Measurements from ENCODE around the gene BCAS4. TPM values are rescaled to one million over a fixed set of nuclear protein-coding genes. Genes with fewer than 3 reads are reported as not detected.
"Not testable (repeated sequence)": the region's sequence is repeated elsewhere in the genome, so short reads cannot be mapped to it uniquely, and the experiment has no call there.

The BCAS4 gene
- total and polyA plus RNA-seq, 3 donors from 2014 or later, result 5.8 to 10.8 (median 7.6) TPM

DNA sequence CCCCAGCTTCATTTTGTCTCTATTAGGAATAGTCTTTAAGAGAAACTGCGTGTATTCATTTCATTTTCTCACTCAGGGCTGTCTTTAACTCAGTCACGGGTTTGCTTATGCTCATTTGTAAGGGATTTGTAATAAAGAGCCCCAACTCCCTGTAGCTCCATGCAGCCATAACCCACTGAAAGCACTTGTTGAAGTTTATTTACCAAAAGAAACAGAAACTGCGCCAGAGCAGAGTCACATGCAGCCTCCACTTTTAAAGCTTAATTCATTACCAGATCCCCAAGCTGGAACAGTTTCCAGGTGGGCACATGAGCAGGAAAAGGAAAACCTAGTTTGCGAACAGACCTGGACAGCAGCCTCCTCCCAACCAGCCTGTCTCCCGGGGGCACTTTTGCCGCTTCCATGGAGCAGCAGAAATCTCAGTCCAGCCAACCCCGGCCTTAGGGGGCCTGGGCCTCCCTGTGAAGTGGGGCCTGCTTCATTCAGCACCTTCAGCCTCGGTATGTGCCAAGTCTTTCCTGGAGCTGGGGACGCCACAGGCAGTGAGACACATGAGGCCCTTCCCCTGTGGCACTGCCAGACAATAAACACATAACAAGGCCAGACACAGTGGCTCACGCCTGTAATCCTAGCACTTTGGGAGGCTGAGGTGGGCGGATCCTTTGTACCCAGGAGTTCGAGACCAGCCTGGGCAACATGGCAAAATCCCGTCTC is 4.5 kb downstream of the BCAS4 start:
- H3K4me1 ChIP-seq, result peaks cover 2% of the 10 kb centered on the region
- TF ChIP-seq CTCF (IDR thresholded peaks at IDR 0.05) (no peak), POLR2A (IDR thresholded peaks at IDR 0.05) (no peak)
- H3K27me3 ChIP-seq, result no peaks in the 10 kb centered on the region
- H3K4me3 ChIP-seq, result no peak overlapping the region
- H3K36me3 ChIP-seq (ENCODE audit: low read depth, missing control alignments), result no peaks in the 10 kb centered on the region
- no peaks in the 10 kb centered on the region for H3K9me3 ChIP-seq
- DNase-seq, result no peak
- H3K27ac ChIP-seq, result no peak overlapping the region
- intact Hi-C loops (cut with DNase I; ENCODE audit: low total_unique reads), result loop anchor here (10.0 kb wide), 1 partner anchor 125 kb away; no protein-coding TSS in a partner anchor
- 78 to 84% methylated on average over 7 to 13 of the region's 13 CpGs for WGBS, 2 donors

DNA sequence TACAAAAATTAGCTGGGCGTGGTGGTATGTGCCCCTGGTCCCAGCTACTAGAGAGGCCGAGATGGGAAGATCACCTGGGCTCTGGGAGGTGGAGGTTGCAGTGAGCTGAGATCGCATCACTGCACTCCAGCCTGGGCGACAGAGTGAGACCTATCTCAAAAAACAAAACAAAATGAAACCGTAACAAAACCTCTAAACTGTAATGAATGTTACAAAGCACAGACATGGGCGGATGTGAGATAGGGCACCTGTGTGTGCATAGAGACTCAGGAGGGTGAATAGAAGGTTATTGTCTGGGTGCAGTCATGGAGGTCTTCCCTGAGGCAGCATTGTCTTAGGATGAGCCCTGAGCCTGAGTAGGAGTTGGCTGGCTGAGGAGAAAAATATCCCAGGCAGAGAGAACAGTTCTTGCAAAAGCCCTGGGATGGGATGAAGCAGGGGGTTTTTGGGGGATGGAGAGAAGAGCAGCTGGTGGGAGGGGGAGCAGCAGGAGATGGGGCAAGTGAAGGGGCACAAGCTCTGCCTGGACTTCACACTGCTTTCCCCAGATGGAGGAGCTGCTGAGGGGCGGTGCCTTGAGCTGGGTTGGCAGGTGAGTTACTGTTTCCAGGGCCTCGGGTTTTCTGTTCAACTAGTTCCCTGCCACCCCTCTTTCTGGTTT is 5.2 kb downstream of the BCAS4 start:
- Histone ChIP-seq H3K27ac (no peak overlapping the region), H3K9me3 (no peaks in the 10 kb centered on the region), H3K4me1 (no peaks in the 10 kb centered on the region), H3K4me3 (no peak overlapping the region), H3K36me3 (ENCODE audit: low read depth, missing control alignments) (no peaks in the 10 kb centered on the region), H3K27me3 (no peaks in the 10 kb centered on the region)
- TF ChIP-seq POLR2A (IDR thresholded peaks at IDR 0.05) (no peak), CTCF (IDR thresholded peaks at IDR 0.05) (no peak)
- 82 to 87% methylated on average over 8 of the region's 8 CpGs for WGBS, 2 donors
- intact Hi-C loops (cut with DNase I; ENCODE audit: low total_unique reads), result loop anchor here (10.0 kb wide), 1 partner anchor 125 kb away; no protein-coding TSS in a partner anchor
- DNase-seq, result no peak

DNA sequence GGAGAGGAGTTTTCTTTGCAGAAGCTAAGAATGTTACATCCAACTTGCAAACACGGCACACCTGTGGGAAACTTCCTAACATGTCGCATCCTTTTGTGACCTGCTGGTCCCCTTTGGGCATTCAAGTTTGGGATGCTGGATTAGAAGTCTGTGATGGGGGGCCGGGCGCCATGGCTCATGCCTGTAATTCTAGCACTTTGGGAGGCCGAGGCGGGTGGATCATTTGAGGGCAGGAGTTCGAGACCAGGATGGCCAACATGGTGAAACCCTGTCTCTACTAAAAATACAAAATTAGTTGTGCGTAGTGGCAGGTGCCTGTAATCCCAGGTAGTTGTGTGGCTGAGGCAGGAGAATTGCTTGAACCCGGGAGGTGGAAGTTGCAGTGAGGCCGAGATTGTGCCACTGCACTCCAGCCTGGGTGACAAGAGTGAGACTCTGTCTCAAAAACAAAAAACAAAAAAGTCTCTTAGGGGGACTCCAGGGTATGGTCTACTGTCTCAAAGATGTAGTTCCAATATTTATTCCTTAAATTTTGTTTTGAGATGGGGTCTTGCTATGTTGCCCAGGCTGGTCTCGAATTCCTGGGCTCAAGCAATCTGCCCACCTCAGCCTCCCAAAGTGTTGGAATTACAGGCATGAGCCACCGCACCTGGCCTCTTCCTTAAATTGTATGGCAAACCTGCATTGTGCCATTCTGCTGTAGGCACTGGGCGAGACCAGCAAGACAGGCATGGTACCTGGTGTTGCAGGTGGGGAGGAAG is 6.3 kb downstream of the BCAS4 start:
- intact Hi-C loops (cut with DNase I; ENCODE audit: low total_unique reads); DNase-seq; H3K9me3 ChIP-seq; H3K27me3 ChIP-seq; H3K4me3 ChIP-seq; H3K27ac ChIP-seq; H3K4me1 ChIP-seq; H3K36me3 ChIP-seq (ENCODE audit: low read depth, missing control alignments): not testable (repeated sequence)
- WGBS, 2 donors, result 86 to 94% methylated on average over 13 of the region's 13 CpGs

GRCh38 chr20:50801747-50802125 is 6.9 kb downstream of the BCAS4 start:
- Histone ChIP-seq H3K27me3 (no peaks in the 10 kb centered on the region), H3K4me3 (no peak overlapping the region), H3K4me1 (no peaks in the 10 kb centered on the region), H3K36me3 (ENCODE audit: low read depth, missing control alignments) (no peaks in the 10 kb centered on the region), H3K27ac (no peak overlapping the region), H3K9me3 (no peaks in the 10 kb centered on the region)
- no peak for DNase-seq
- WGBS, 2 donors, result 91 to 93% methylated on average over 5 of the region's 5 CpGs
- intact Hi-C loops (cut with DNase I; ENCODE audit: low total_unique reads), result no loop called here
- TF ChIP-seq POLR2A (IDR thresholded peaks at IDR 0.05) (no peak), CTCF (IDR thresholded peaks at IDR 0.05) (no peak)

- intact Hi-C loops (cut with DNase I; ENCODE audit: low total_unique reads), result no loop called here
- WGBS, 2 donors, result 92 to 98% methylated on average over 8 of the region's 8 CpGs
- H3K4me3 ChIP-seq, result no peak overlapping the region
These were observed 7.4 kb downstream of the BCAS4 start for GRCh38 chr20:50802289-50802688.

More at GRCh38 chr20:50802289-50802688, 7.4 kb downstream of the BCAS4 start:
- Histone ChIP-seq H3K27ac (no peak overlapping the region), H3K4me1 (no peaks in the 10 kb centered on the region), H3K27me3 (no peaks in the 10 kb centered on the region), H3K36me3 (ENCODE audit: low read depth, missing control alignments) (no peaks in the 10 kb centered on the region), H3K9me3 (no peaks in the 10 kb centered on the region)
- TF ChIP-seq CTCF (IDR thresholded peaks at IDR 0.05), result no peak
- TF ChIP-seq POLR2A (IDR thresholded peaks at IDR 0.05), result no peak
- DNase-seq, result no peak
